Measurements from ENCODE around the gene DCANP1.

The DCANP1 gene

DNA sequence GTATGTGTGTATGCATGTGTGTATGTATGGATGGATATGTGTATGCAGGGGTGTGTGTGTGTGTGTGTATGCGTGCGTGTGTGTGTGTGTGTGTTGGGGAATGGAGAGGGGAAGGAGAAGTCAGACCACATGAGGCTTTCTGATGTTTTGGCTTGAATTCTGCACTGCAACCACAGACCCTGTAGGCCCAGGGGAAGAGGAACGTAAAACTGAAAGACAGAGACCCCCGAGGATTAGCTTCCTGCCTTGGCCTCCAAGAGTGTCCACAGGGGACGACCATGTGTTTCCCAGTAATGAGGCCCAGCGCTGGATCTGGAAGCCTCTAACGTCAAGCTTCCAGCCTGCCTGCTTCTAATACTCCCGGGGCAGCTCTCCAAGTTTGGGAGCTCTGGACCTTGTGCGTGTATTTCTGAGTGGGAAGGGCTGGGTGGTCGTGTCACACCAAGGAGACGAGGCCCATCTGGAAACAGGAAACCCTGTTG, 5.8 kb downstream of the DCANP1 start:
- DNase-seq (ENCODE audit: low spot score): peak; percentile 26

DNA sequence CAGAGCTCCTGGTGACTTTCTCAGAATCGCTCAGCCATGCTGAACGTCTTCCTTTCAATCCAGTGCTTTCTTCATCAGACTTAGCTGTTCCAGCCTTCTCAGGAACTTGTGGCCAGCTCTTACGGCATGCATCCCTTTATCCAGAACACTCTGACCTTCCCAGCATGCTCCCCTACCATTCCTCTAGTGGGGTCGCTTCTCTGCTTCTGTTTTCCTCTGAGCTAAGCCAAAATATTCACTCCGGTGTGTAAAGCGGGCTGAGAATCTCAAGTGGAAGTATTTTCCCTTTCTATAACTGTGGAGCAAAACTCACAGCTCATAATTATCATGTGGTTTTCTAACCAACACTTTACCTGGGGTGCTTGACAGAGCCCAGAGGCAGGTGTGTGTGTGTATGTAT, 6.2 kb downstream of the DCANP1 start:
- DNase-seq (ENCODE audit: low spot score): peak; percentile 2

GRCh38 chr5:135439231-135440205, 7.6 kb downstream of the DCANP1 start:
- peak; percentile 1 for DNase-seq (ENCODE audit: low spot score)

DNA sequence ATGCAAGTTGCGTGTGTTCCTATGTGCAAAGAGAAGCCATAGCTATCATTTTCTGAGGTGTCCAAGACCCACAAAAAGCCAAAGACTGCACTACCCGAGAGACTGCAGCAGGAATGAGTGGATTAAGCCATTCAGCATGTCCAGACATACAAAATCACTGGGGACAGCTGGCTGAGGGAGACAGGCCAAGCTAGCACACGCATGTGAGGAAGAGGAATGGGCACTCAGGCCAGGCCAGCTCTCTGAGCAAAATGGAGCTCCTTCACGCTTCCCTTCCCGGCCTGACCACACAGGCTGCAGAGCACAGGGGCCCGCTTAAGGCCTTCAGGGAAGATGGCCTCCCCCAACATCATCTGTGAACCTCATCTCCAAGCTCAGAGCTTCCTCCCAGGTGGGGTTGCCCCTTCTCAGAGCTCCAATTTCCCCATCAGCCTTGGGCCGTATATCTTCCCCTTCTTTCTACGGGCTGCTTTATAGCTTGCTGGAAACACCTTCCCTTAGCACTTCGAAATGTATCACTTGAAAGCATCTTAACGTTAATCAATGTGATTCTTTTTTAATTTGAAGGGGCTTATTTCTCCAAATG, 8.4 kb downstream of the DCANP1 start:
- DNase-seq (ENCODE audit: low spot score): no peak

- DNase-seq (ENCODE audit: low spot score): peak; percentile 45
Measured at GRCh38 chr5:135437796-135438560, 9.2 kb downstream of the DCANP1 start.

- peak; percentile 48 for DNase-seq (ENCODE audit: low spot score)
Measured at GRCh38 chr5:135437422-135437795, 9.7 kb downstream of the DCANP1 start.

DNA sequence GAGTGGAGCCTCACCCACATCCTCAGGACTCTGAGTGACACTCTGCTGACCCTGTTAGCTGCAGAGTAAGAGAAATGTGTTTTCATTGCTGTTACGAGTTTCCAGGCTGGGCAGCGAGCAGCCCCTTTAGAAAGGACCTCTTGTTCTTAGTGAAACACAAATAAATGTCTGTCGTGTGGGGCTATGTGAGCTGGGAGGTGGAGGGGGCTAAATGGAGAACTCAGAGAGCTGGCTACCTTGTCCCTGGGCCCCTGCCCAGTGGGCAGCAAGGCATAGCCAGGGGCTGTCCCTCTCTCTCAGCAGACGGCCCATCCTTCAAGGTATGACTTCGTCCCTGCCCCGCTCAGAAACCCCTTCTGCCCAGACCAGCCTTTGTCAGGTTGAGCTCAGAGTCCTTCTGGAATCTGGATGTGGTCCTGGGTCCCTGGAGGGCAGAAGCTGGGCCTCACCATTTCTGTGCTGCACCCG, 10.2 kb downstream of the DCANP1 start:
- no peak for DNase-seq (ENCODE audit: low spot score)

DNA sequence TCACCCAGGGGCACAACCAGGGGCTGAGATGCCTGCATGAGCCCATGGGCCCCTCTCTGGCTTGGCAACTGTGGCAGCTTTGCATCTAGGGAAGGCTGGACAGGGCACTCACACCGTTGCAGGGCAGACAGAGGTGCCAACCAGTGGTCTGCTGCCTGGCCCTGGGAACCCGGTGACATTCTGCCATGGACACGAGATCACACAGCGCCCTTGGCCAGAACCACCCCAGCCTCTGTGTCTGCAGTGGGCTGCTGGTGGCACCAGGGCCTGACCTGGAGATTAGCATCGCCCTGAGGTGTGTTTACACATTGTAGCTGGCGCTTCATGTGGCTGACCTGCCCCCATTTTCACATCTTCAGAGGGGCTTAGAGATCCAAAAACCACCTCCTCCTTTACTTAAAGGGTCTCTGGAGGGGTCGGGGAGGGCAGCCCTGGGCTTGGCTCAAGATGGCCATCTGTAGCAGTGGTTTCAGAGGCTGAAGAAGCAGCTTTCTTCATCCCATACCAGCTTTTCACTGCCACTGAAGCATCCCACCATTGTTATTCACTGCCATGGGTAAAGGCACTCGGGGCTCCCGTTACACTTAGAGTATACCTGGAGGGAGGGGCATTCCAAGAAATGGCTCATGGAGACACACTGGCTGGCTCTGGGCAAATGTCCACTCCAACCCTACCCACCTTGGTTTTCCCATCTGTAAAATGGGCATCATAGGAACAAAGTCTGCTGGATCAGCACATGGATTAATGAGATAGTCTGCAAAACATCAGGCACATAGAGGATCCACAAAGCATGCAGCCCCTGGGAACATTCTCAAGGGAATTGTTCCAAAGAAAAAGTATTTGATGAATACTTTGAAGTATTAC, 11.4 kb downstream of the DCANP1 start:
- no peak for DNase-seq (ENCODE audit: low spot score)

DNA sequence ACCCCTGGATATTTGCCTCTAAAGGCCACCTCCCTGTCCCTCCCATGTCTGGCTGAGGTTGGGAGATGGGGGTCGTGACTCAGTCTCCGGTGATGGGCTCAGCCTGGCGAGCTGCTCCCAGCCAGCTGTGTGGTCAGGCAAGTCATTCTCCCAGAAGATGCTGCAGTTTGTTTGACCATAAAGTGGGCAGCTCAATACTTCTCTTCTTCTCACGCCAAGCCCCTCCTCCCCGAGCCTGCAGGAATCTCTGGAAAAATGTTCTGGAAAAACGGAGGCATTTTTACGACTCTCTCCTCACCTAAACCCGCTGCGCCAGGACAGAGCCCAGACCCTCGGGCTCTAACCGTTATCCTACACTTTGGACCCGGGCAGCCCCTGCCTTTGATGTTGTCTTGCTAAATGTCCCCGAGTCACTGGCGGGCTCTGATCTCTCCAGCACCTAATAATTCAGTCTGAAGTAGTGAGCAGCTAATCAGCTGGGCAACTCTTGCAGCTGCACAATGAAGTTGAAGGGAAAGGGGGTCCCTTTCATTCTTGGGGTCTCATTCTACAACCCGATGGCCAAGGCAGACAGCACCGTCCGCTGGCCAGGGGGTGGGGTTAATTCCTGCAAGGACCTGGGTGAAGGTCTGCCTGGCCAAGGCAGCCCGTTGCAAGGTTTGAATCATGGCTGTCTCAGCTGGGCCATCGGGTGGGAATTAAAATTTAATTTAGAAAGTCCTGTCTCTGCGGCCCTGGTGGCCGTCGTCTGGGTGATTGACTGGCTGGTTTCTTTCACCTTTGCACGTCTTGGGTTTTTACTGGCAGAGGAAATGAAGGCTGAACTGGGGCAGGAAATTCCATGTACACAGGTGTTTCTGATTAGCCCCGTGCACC, 12.3 kb downstream of the DCANP1 start:
- DNase-seq (ENCODE audit: low spot score): no peak

DNA sequence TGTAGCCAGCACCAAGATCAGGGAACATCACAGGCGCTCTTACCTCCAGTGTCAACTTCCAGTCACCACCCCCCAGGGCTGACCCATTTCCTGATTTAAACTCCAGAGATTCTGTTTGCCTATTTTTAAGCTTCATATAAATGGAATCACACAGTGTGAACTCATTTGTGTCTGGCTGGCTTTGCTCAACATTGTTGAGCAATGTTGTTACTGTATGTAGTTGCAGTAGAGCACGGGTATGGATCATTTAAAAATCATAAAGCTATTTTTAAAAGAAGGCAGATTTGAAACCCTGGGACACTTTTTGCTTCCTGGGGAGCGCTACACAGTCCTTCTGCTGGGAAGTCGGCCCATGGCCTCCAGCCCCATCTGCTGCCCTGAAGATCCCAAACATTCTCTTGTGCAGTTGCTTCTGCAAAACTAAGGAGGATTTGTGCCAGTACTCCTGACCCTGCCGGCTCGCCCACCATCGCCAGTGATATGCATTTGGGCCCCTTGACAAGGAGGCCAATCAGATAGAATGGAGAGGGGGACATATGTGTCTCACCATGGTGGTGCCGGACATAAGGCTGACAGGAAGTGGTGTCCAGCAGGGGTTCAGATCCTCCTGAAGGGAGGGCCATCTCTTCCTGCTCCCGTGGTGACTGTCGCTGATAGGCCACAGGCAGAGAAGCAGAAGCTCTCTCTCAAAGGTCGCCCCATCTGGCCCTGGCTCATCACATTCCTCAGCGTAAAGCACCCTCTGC, 13.3 kb downstream of the DCANP1 start:
- no peak for DNase-seq (ENCODE audit: low spot score)

DNA sequence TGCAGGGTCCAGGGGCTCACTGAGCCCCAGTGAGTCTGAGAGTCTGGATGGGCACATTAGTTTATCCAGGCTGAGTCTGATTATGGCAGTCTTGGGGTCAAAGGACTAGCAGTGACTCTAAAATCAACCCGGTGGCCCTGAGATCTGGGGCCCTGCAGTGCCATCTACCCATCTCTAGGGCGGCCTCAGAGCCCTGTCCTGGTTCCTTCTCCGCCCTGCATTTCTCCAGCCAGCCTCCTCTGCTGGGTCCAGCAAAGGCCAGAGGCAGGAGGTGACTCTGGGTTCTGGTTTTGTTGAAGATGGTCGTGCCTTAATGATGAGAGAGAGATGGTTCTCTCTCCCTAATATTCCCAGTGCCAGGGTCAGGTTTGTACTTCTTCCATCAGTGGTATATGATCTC, 15.0 kb downstream of the DCANP1 start:
- DNase-seq (ENCODE audit: low spot score): no peak

GRCh38 chr5:135430135-135430437, 17.1 kb downstream of the DCANP1 start:
- DNase-seq (ENCODE audit: low spot score): no peak

DNA sequence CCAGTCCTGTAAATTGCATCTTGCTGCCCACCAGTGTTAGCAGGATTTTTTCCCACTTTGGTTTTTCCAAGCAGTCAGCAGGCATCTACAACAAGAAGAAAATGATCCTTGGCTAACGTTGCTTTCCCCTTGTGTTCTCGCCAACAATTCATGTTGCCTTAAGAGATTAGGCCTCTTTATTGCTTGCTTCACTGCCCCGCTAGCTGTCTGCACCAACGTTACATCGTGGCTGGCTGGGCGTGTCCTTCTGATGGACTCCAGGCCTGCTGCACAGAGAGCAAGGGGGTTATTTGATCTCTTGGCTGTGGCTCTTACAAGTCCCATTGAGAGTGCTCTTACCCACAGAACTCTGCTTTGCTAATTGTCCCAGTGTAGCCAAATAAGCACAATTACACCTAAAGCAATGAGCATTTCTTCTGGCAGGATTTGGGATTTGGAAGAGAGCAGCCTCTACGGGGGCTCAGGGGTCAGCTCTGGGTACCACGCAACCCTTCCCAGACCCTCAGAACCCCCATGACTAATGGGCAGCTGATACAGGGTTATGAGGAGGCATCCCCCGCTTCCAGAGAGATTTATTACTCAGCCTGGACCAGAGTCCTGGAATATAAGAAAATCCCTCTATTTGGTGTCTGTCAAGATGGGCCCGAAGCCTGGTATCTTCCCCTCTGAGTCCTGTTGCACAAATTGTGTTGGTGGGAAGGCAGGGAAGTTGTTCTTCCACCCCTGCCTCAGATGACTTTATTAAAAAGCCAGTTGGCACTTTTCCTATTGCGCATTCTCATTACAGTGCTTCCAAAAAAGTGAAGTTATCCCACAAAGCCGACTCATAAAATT, 17.6 kb downstream of the DCANP1 start:
- no peak for DNase-seq (ENCODE audit: low spot score)

DNA sequence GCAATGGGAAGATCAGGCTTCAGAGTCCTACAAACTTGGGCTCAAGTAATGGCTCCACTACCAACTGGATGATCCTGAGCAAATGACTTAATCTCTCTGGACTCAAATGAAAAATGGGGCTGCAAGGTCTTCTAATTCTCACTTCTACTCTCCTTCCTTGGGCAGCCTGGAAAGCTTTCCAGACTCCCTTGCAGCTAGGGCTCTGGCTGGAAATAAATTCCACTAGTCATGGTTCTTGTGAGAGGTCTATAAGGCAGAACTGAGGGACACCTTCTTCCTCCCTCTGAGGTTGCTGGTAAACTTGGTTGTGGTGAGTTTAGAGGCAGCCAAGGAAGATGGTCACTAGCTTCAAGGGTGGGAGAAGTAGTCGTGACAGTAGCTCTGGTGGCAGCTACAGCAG, 18.6 kb downstream of the DCANP1 start:
- DNase-seq (ENCODE audit: low spot score): no peak

DNA sequence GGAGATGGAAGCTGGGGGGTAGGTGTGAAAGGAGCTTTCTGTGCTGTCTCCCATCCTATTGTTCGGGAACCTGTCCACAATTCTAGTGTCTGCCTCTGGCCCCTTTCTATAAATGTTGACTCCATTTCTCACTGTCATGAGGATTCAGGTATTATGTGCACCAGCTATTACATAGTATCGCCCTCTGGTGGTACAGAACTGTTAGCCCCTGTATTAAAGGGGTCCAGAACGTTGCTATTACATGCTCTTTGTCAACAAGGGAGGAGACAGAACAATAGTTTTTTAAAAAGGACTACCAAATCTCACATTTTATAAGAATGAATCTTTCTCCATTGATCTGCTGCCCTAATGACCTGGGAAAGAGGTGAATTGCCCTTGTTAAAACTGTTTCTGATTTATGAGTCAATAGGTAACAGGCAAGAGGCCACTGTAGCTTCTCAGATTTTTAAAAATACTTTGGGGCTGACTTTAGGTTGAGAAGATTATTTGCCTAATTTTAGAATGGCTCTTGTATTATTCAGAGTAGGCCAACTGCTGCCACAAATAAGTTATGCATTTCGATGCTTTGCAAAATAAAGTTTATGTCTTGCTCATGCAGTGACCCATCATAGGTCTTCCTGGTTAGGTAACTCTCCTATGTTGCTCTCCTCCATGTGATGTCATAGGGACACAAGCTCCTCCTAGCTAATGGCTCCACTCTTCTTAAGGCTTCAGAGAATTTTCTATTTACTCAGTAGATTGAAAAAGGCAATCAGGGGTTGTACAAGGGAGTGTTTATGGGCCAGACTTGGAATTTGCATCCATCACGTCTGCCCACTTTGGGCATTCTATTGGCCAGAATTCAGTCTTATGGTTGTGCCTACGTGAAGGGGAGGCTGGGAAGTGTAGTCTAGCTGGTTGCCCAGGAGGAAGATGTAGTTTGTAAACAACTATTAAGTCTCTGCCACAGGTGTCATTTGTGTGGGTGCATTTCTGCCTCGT, 20.8 kb downstream of the DCANP1 start:
- no peak for DNase-seq (ENCODE audit: low spot score)

GRCh38 chr5:135425641-135426040, 21.5 kb downstream of the DCANP1 start:
- DNase-seq (ENCODE audit: low spot score): no peak

DNA sequence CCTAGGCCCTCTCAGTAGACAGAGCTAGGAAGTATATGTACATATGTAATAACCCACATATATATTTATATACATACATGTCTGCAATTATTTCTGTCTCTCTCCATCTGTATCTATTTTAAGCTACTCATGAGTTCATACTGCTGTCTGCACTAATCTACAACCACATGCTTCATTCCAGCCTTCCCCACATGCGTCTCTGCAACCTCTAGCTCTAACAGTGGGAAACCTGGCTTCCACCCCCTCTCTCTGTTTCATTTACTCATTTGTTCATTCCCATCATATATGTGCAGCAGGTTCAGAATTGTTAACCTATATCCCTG, 23.3 kb downstream of the DCANP1 start:
- no peak for DNase-seq (ENCODE audit: low spot score)

Data from Ammon's horn (tissue), 1 donor.